CD4-positive, alpha-beta T cell treated with Interleukin-10 for 1 hour (primary cell): ENCODE measurements around the gene CSMD2.
"Not testable (repeated sequence)": the region's sequence is repeated elsewhere in the genome, so short reads cannot be mapped to it uniquely, and the experiment has no call there.

Experiments used
- DNase-seq: peaks from one replicate; pipeline ENCODE4 v3.0.0-alpha.2; 2020

Gene CSMD2

GRCh38 chr1:34101151-34101550 lies 63.9 kb downstream of the CSMD2 start:
- no peak for DNase-seq

GRCh38 chr1:34100332-34100731 lies 64.7 kb downstream of the CSMD2 start:
- DNase-seq, result no peak

GRCh38 chr1:34092399-34092798 lies 72.6 kb downstream of the CSMD2 start:
- DNase-seq, result not testable (repeated sequence)

GRCh38 chr1:34089731-34090130 lies 75.3 kb downstream of the CSMD2 start:
- DNase-seq, result no peak

- no peak for DNase-seq
These were observed 77.0 kb downstream of the CSMD2 start for GRCh38 chr1:34087986-34088385.

GRCh38 chr1:34086561-34086960 lies 78.5 kb downstream of the CSMD2 start:
- no peak for DNase-seq

- no peak for DNase-seq
These were observed 81.1 kb downstream of the CSMD2 start for GRCh38 chr1:34083974-34084373.

GRCh38 chr1:34082085-34082670 lies 82.9 kb downstream of the CSMD2 start:
- not testable (repeated sequence) for DNase-seq

GRCh38 chr1:34078383-34078782 lies 86.6 kb downstream of the CSMD2 start:
- no peak for DNase-seq

- no peak for DNase-seq
These were observed 89.5 kb downstream of the CSMD2 start for GRCh38 chr1:34075576-34075975.

GRCh38 chr1:34073028-34073695 lies 91.9 kb downstream of the CSMD2 start:
- DNase-seq, result no peak

- DNase-seq, result no peak
These were observed 94.7 kb downstream of the CSMD2 start for GRCh38 chr1:34070201-34070836.

- no peak for DNase-seq
These were observed 97.9 kb downstream of the CSMD2 start for GRCh38 chr1:34066981-34067603.

- no peak for DNase-seq
These were observed 98.9 kb downstream of the CSMD2 start for GRCh38 chr1:34066166-34066565.

GRCh38 chr1:34065498-34065897 lies 99.5 kb downstream of the CSMD2 start:
- no peak for DNase-seq

GRCh38 chr1:34060901-34061415 lies 104.1 kb downstream of the CSMD2 start:
- no peak for DNase-seq

- DNase-seq, result no peak
These were observed 104.8 kb downstream of the CSMD2 start for GRCh38 chr1:34060187-34060730.

GRCh38 chr1:34057347-34058130 lies 107.5 kb downstream of the CSMD2 start:
- no peak for DNase-seq

- no peak for DNase-seq
These were observed 109.2 kb downstream of the CSMD2 start for GRCh38 chr1:34055818-34056217.

- no peak for DNase-seq
These were observed 110.1 kb downstream of the CSMD2 start for GRCh38 chr1:34054920-34055319.

GRCh38 chr1:34053660-34054059 lies 111.4 kb downstream of the CSMD2 start:
- no peak for DNase-seq

- no peak for DNase-seq
These were observed 112.5 kb downstream of the CSMD2 start for GRCh38 chr1:34052565-34052964.
